Breast epithelium (tissue), 4 donors: Measurements from ENCODE around the gene PDE4D. TPM values are rescaled to one million over a fixed set of nuclear protein-coding genes. Genes with fewer than 3 reads are reported as not detected.

ENCODE experiments used
- DNase-seq, 2 donors: peaks; one replicate each; pipeline ENCODE4 v3.0.0-alpha.2; 2019; ENCODE audit warnings: low spot score in 2 of 2
- H3K27ac ChIP-seq, 2 donors: fragments of 200-600 bp; sonication (generic) in 1 of 2; one replicate each; pipeline ENCODE4 v1.5.1; 2016 to 2019; ENCODE audit warnings: mild to moderate bottlenecking in 1 of 2
- H3K27me3 ChIP-seq, 2 donors: fragments of 200-600 bp; sonication (generic) in 1 of 2; one replicate each; pipeline versions ENCODE4 v1.5.1 to v1.6.0; 2017 to 2019; ENCODE audit warnings: control low read depth in 1 of 2, mild to moderate bottlenecking in 1 of 2
- H3K36me3 ChIP-seq: fragments of 200-600 bp; one replicate; pipeline ENCODE4 v1.5.1; 2019
- H3K4me1 ChIP-seq, 2 donors: fragments of 200-600 bp; sonication (generic); one replicate each; pipeline ENCODE4 v1.5.1; 2016 to 2019; ENCODE audit warnings: control low read depth in 1 of 2
- H3K4me3 ChIP-seq, 3 donors: fragments of 200-600 bp; sonication (generic); 1 replicate in 2 of 3; 2 replicates in 1 of 3; pipeline ENCODE4 v1.5.1; 2016 to 2019; ENCODE audit warnings: mild to moderate bottlenecking in 3 of 3, moderate library complexity in 2 of 3
- H3K9me3 ChIP-seq, 2 donors: fragments of 200-600 bp; sonication (generic) in 1 of 2; one replicate each; pipeline ENCODE4 v1.5.1; 2016 to 2019; ENCODE audit warnings: control low read depth in 1 of 2
- CTCF ChIP-seq, 3 donors: fragments of 450-650 bp; IDR thresholded peaks; one replicate each; pipeline ENCODE4 v1.5.1; 2016 to 2017; ENCODE audit warnings: antibody characterized with exemption in 3 of 3, mild to moderate bottlenecking in 3 of 3, moderate library complexity in 3 of 3
- POLR2A ChIP-seq: fragments of 450-650 bp; IDR thresholded peaks from one replicate; pipeline ENCODE4 v1.6.1; 2016; ENCODE audit warnings: antibody characterized with exemption, mild to moderate bottlenecking, moderate library complexity
- POLR2AphosphoS5 ChIP-seq, 3 donors: sonication (generic); formaldehyde crosslinking; IDR thresholded peaks; one replicate each; pipeline ENCODE4 v1.6.1; 2017; ENCODE audit warnings: antibody characterized with exemption in 3 of 3
- intact Hi-C: fragments of 100-400 bp; cut with DNase I; formaldehyde crosslinking; loops from one replicate; pipeline ENCODE4 v1.15.1; 2023; ENCODE audit warnings: low total_unique reads
- total RNA-seq, 3 donors: library from RNA; depleted of rRNA; stranded (reverse); fragments of >200 nt; gene quantifications; one replicate each; pipeline ENCODE4 v1.1.0, GENCODE V29; 2016

The PDE4D gene
- total RNA-seq, 3 donors from 2014 or later: 14.4 to 37.4 (median 28.2) TPM

GRCh38 chr5:59729820-59730219 lies 163.7 kb downstream of the PDE4D start:
- Histone ChIP-seq H3K9me3 (no peaks in the 10 kb centered on the region), H3K27me3 (no peaks in the 10 kb centered on the region), H3K4me3 (no peak overlapping the region), H3K36me3 (no peaks in the 10 kb centered on the region), H3K27ac (no peak overlapping the region), H3K4me1 (no peaks in the 10 kb centered on the region)
- no peak for DNase-seq
- intact Hi-C loops: no loop called here
- TF ChIP-seq POLR2A (no peak), POLR2AphosphoS5 (IDR thresholded peaks at IDR 0.05) (no peak), CTCF (IDR thresholded peaks at IDR 0.05) (no peak)

- Histone ChIP-seq H3K36me3 (no peaks in the 10 kb centered on the region), H3K9me3 (no peaks in the 10 kb centered on the region), H3K27ac (no peak overlapping the region), H3K27me3 (no peaks in the 10 kb centered on the region), H3K4me1 (no peaks in the 10 kb centered on the region), H3K4me3 (no peak overlapping the region)
- intact Hi-C loops: no loop called here
- TF ChIP-seq POLR2A (no peak), POLR2AphosphoS5 (IDR thresholded peaks at IDR 0.05) (no peak)
- DNase-seq: no peak
Observed at GRCh38 chr5:59729357-59729756, 164.2 kb downstream of the PDE4D start.

- Histone ChIP-seq H3K36me3 (no peaks in the 10 kb centered on the region), H3K27ac (no peak overlapping the region), H3K9me3 (no peaks in the 10 kb centered on the region), H3K4me1 (no peaks in the 10 kb centered on the region), H3K27me3 (no peaks in the 10 kb centered on the region), H3K4me3 (no peak overlapping the region)
- DNase-seq: no peak
- intact Hi-C loops: no loop called here
- TF ChIP-seq POLR2A (no peak), CTCF (IDR thresholded peaks at IDR 0.05) (no peak), POLR2AphosphoS5 (IDR thresholded peaks at IDR 0.05) (no peak)
Observed at GRCh38 chr5:59728356-59728755, 165.2 kb downstream of the PDE4D start.

- Histone ChIP-seq H3K9me3 (no peaks in the 10 kb centered on the region), H3K27me3 (no peaks in the 10 kb centered on the region), H3K36me3 (no peaks in the 10 kb centered on the region), H3K4me3 (no peak overlapping the region), H3K4me1 (no peaks in the 10 kb centered on the region), H3K27ac (no peak overlapping the region)
- TF ChIP-seq POLR2A: no peak
- TF ChIP-seq CTCF (IDR thresholded peaks at IDR 0.05): no peak
- no peak for DNase-seq
- intact Hi-C loops: no loop called here
Observed at GRCh38 chr5:59727186-59727585, 166.3 kb downstream of the PDE4D start.

DNA sequence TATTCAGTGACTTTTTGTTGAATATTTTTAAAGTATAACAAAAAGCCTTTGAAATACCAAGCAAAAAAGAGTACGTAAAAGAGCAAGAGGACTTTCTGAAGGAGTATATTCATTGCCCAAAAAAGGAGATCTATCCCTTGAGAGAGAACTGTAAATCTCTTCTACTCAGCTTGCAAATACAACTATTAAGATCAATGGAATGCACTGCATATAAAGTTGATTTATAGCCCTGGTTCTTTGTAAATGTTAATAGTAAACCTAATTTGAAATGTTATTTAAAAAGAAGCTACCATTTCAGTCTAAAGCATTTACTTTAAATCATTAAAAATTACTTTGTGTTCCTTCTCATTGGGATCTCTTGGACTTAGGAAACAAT lies 168.1 kb downstream of the PDE4D start:
- no peaks in the 10 kb centered on the region for H3K9me3 ChIP-seq
- no peaks in the 10 kb centered on the region for H3K27me3 ChIP-seq
- H3K36me3 ChIP-seq: no peaks in the 10 kb centered on the region
- H3K27ac ChIP-seq: no peak overlapping the region
- TF ChIP-seq CTCF (IDR thresholded peaks at IDR 0.05) (no peak), POLR2A (no peak), POLR2AphosphoS5 (IDR thresholded peaks at IDR 0.05) (no peak)
- intact Hi-C loops: no loop called here
- no peak for DNase-seq
- no peak overlapping the region for H3K4me3 ChIP-seq
- no peaks in the 10 kb centered on the region for H3K4me1 ChIP-seq
